B cell (primary cell): ENCODE results near the gene AIFM1. TPM values are rescaled to one million over a fixed set of nuclear protein-coding genes. Genes with fewer than 3 reads are reported as not detected.

ENCODE experiments used
- ATAC-seq: fragments of 200-7000 bp; cut with Tn5 transposase; one replicate; pipeline ENCODE4 v1.10.0; 2021; ENCODE audit warnings: low read depth, mild to moderate bottlenecking, moderate number of reproducible peaks, moderate library complexity
- CTCF ChIA-PET: fragments of 350-600 bp; sonication (Branson Sonifier 250); formaldehyde crosslinking; loops from one replicate; lab custom pipeline; 2021; ENCODE audit warnings: antibody characterized with exemption, inconsistent platforms; lab: Charles Lee
- POLR2A ChIA-PET: fragments of 350-600 bp; sonication (Branson Sonifier 250); formaldehyde crosslinking; loops from one replicate; lab custom pipeline; 2021; ENCODE audit warnings: antibody characterized with exemption; lab: Charles Lee
- DNase-seq: peaks from one replicate; pipeline ENCODE4 v3.0.0; 2013
- H2AFZ ChIP-seq: 2 replicates; pipeline ENCODE4 v1.6.1; 2012; ENCODE audit warnings: mild to moderate bottlenecking, low read depth, low read length; ENCODE audit not compliant: insufficient read depth, poor library complexity, severe bottlenecking
- H3K27ac ChIP-seq, 2 donors: 1 replicate in 1 of 2; 2 replicates in 1 of 2; pipeline ENCODE4 v1.5.1; 2012 to 2013; ENCODE audit warnings: low read length in 2 of 2, mild to moderate bottlenecking in 2 of 2, moderate library complexity in 1 of 2
- H3K27me3 ChIP-seq, 4 experiments: fragments of 200-600 bp in 1 of 4; sonication (generic) in 1 of 4; replicated peaks in 1 of 4; 1 replicate in 2 of 4; 2 replicates in 2 of 4; pipeline versions ENCODE4 v1.6.1 to v1.7.0; 2013 to 2016; ENCODE audit warnings: low read length in 3 of 4, mild to moderate bottlenecking in 2 of 4, mixed read lengths in 1 of 4, moderate library complexity in 1 of 4; ENCODE audit not compliant: insufficient read depth in 4 of 4, control insufficient read depth in 3 of 4; ENCODE audit errors: control extremely low read depth in 1 of 4
- H3K36me3 ChIP-seq, 2 experiments: replicated peaks in 1 of 2; 1 replicate in 1 of 2; 2 replicates in 1 of 2; pipeline versions ENCODE4 v1.6.1 to v1.7.1; 2013; ENCODE audit warnings: low read length in 1 of 2; ENCODE audit not compliant: insufficient read depth in 2 of 2, control insufficient read depth in 1 of 2; ENCODE audit errors: control extremely low read depth in 1 of 2, extremely low read depth in 1 of 2
- H3K4me1 ChIP-seq, 2 donors: fragments of 200-600 bp in 1 of 2; sonication (generic) in 1 of 2; 1 replicate in 1 of 2; 2 replicates in 1 of 2; pipeline versions ENCODE4 v1.5.1 to v1.6.1; 2013 to 2017; ENCODE audit warnings: low read length in 2 of 2; ENCODE audit not compliant: control insufficient read depth in 2 of 2, insufficient read depth in 2 of 2
- H3K4me2 ChIP-seq: replicated peaks from 2 replicates; pipeline ENCODE3; 2012; ENCODE audit warnings: mild to moderate bottlenecking, low read depth, low read length; ENCODE audit not compliant: poor library complexity, severe bottlenecking
- H3K4me3 ChIP-seq, 5 experiments: fragments of 200-600 bp in 1 of 5; sonication (generic) in 1 of 5; 1 replicate in 3 of 5; 2 replicates in 2 of 5; pipeline versions ENCODE4 v1.5.1 to v1.7.0; 2011 to 2016; ENCODE audit warnings: low read length in 4 of 5, mild to moderate bottlenecking in 4 of 5, low read depth in 2 of 5, control low read depth in 1 of 5, moderate library complexity in 1 of 5; ENCODE audit not compliant: insufficient read depth in 1 of 5; ENCODE audit errors: control extremely low read depth in 1 of 5, extremely low read depth in 1 of 5
- H3K79me2 ChIP-seq: fragments of 200-600 bp; sonication (generic); one replicate; pipeline ENCODE4 v1.6.0; 2016; ENCODE audit warnings: low read length; ENCODE audit not compliant: control insufficient read depth, insufficient read depth
- H3K9ac ChIP-seq: fragments of 200-600 bp; sonication (generic); 2 replicates; pipeline ENCODE4 v1.6.1; 2017; ENCODE audit warnings: mild to moderate bottlenecking, low read length, moderate library complexity
- H3K9me3 ChIP-seq, 3 donors: one replicate each; pipeline versions ENCODE4 v1.6.1 to v1.7.1; 2013; ENCODE audit warnings: low read length in 2 of 3; ENCODE audit not compliant: control insufficient read depth in 2 of 3, insufficient read depth in 1 of 3; ENCODE audit errors: control extremely low read depth in 1 of 3
- H4K20me1 ChIP-seq: 2 replicates; pipeline ENCODE4 v1.6.0; 2012; ENCODE audit warnings: mild to moderate bottlenecking, low read length; ENCODE audit not compliant: insufficient read depth, control insufficient read depth, poor library complexity, severe bottlenecking
- H3K27ac Mint-ChIP-seq: one replicate; pipeline ENCODE4 v1.8.0; 2021; ENCODE audit warnings: mixed read lengths
- H3K27me3 Mint-ChIP-seq: one replicate; pipeline ENCODE4 v1.8.0; 2021; ENCODE audit warnings: mixed read lengths
- H3K4me1 Mint-ChIP-seq: one replicate; pipeline ENCODE4 v1.8.0; 2021; ENCODE audit warnings: mixed read lengths
- H3K4me3 Mint-ChIP-seq: one replicate; pipeline ENCODE4 v1.8.0; 2021; ENCODE audit warnings: mixed read lengths
- H3K9me3 Mint-ChIP-seq: one replicate; pipeline ENCODE4 v1.8.0; 2022; ENCODE audit warnings: mixed read lengths; ENCODE audit not compliant: insufficient read depth
- EZH2 ChIP-seq: IDR thresholded peaks from 2 replicates; pipeline ENCODE4 v1.6.1; 2012; ENCODE audit warnings: borderline replicate concordance, low read depth, mild to moderate bottlenecking, moderate library complexity, low read length; ENCODE audit not compliant: insufficient read depth, poor library complexity, severe bottlenecking
- WGBS: methylation state at CpG from one replicate; pipeline ENCODE4 v1.1.5; 2013; ENCODE audit warnings: missing lambda C conversion rate; ENCODE audit not compliant: insufficient coverage; 5-methylcytosine and 5-hydroxymethylcytosine counted together
- intact Hi-C: fragments of 100-400 bp; cut with micrococcal nuclease; formaldehyde crosslinking; loops from one replicate; pipeline ENCODE4 v1.10.0; 2022
- polyA plus RNA-seq: library from polyadenylated mRNA; depleted of rRNA; stranded (reverse); fragments of >200 nt; gene quantifications from 2 replicates; pipeline ENCODE4 v1.2.3, GENCODE V29; 2012
- total RNA-seq, 2 donors: library from RNA; stranded (reverse); fragments of 120-200 nt in 1 of 2; gene quantifications; 1 replicate in 1 of 2; 2 replicates in 1 of 2; pipeline versions ENCODE4 v1.2.3 to v1.2.4, GENCODE V29; 2013 to 2022
- TF ChIP-seq, protein P1 (sequence below): fragments of 200-600 bp; IDR thresholded peaks from one replicate; pipeline ENCODE4 v1.8.0; 2022; ENCODE audit warnings: antibody characterized with exemption, mild to moderate bottlenecking

Gene AIFM1
- total and polyA plus RNA-seq, 2 donors (not counting 1 experiment from before 2014, with no cell fraction given), result 11.4 to 15.9 TPM

DNA sequence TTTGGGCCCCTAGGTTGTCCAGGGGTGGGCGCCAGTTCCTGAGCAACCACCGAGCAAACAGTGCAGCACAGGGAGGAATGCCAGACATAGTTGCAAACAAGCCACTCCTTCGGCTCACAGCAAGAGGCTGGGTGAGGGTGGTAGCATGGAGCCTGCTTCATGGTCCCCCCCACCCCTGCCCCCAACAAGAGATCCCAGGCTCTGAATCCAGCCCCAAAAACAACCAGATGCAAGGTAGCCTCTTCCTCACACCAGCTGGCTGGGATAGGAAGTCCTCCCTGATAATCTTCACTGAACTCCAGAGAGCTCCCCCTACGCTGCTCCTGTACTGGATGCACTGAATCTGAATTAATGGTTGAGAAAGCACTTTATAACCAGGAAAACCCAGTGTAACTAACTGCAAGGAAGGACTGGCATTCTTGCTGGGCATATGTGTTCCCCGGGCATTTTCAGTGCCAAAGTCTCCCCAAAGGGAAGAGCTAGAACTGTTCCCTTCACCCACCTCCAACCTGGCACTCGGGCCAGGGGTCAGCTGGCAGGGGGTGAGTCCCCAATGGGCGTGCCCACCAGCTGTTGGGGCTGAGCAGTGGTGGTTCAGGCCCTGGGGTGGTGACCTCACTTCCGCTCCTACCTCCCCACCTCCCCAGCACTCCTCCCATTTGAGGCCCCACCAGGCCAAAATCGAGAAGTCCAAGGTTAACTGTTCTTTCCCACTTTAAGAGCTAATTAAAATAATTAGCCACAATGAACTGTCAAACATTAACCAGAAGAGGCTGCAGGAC lies 56.8 kb downstream of the AIFM1 start:
- H3K4me1 Mint-ChIP-seq, result peaks cover 42% of the 10 kb centered on the region

More for the DNA sequence above, 56.8 kb downstream of the AIFM1 start:
- ATAC-seq (peak; percentile 46), DNase-seq (peak; percentile 66)
- no peaks in the 10 kb centered on the region for H3K27me3 ChIP-seq
- H3K4me3 ChIP-seq, result peak overlapping the region; percentile 47 to 72 (median 67)
- H3K4me1 ChIP-seq, result peaks cover 22 to 34% of the 10 kb centered on the region in 2 donors
- peak overlapping the region; percentile 81 for H3K4me2 ChIP-seq
- no peaks in the 10 kb centered on the region for H3K9me3 Mint-ChIP-seq
- peak overlapping the region; percentile 54 to 86 for H3K27ac ChIP-seq
- ChIA-PET CTCF (interaction anchor here (1.0 to 2.2 kb wide), 7 partner anchors 12 to 84 kb away, joined by 3 to 16 read pairs (median 5); no protein-coding TSS in a partner anchor), POLR2A (interaction anchor here (1.1 to 1.7 kb wide), 4 partner anchors 14 to 62 kb away, joined by 3 to 8 read pairs (median 4); no protein-coding TSS in a partner anchor)
- no peaks in the 10 kb centered on the region for H3K27me3 Mint-ChIP-seq
- H3K79me2 ChIP-seq, result peaks cover 63% of the 10 kb centered on the region
- 3% methylated on average over 3 of the region's 9 CpGs for WGBS
- no peaks in the 10 kb centered on the region for H3K36me3 ChIP-seq
- peak overlapping the region; percentile 93 for H3K27ac Mint-ChIP-seq
- no peak for TF ChIP-seq EZH2
- TF ChIP-seq, protein P1, sequence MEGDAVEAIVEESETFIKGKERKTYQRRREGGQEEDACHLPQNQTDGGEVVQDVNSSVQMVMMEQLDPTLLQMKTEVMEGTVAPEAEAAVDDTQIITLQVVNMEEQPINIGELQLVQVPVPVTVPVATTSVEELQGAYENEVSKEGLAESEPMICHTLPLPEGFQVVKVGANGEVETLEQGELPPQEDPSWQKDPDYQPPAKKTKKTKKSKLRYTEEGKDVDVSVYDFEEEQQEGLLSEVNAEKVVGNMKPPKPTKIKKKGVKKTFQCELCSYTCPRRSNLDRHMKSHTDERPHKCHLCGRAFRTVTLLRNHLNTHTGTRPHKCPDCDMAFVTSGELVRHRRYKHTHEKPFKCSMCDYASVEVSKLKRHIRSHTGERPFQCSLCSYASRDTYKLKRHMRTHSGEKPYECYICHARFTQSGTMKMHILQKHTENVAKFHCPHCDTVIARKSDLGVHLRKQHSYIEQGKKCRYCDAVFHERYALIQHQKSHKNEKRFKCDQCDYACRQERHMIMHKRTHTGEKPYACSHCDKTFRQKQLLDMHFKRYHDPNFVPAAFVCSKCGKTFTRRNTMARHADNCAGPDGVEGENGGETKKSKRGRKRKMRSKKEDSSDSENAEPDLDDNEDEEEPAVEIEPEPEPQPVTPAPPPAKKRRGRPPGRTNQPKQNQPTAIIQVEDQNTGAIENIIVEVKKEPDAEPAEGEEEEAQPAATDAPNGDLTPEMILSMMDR, result no peak
- intact Hi-C loops, result loop anchor here (1.0 to 2.0 kb wide), 3 partner anchors 11 to 26 kb away; no protein-coding TSS in a partner anchor
- no peaks in the 10 kb centered on the region for H3K9me3 ChIP-seq
- H4K20me1 ChIP-seq, result peaks cover 33% of the 10 kb centered on the region
- peak overlapping the region; percentile 69 for H3K9ac ChIP-seq
- peak overlapping the region; percentile 46 for H2AFZ ChIP-seq
- H3K4me3 Mint-ChIP-seq, result peak overlapping the region; percentile 94
